GM21723 (cell line): ENCODE results near the gene CTLA4.
"Not testable (repeated sequence)": the region's sequence is repeated elsewhere in the genome, so short reads cannot be mapped to it uniquely, and the experiment has no call there.

ENCODE experiments used
- ATAC-seq: cut with Tn5 transposase; IDR thresholded peaks from one replicate; pipeline ENCODE4 v1.9.1; 2021; ENCODE audit warnings: mild to moderate bottlenecking, moderate library complexity; ENCODE audit not compliant: unreplicated experiment

The CTLA4 gene

DNA sequence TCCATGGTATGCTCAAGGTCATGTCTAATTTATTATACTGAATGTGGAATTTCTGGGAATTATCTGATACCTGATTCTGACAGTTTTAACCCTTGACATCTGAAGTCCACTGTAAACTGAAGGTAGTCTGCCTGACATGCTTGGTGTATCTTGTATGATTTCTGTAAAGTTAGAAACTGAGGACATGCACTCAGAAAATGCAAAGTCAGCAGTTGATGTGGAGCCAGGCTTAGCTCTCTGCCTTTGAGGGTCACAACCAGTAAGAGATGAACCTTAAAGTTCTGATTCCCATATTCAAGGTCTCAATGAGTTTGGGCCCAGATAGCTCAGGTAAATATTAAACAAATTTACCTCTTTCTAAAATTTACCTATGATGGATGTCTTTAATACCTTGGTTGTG is 12.3 kb upstream of the CTLA4 start:
- ATAC-seq = no peak

DNA sequence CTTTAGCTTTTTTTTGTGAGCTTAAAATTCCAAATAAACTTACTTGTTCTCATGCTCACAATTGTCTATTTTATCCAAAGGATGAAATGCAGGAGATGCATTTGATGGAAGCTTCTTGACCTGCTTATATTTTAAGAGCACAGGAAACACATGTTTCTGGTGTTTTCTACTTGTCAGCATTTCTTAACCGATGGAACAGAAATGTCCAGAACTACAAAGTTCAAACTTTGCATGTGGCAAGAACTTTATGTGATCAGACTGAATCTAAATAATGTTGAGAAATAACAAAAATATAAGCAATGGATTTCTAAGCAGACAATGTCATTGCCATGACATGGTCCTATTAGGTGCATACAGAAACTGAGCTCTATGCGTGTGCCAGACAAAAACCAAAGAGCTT is 9.9 kb upstream of the CTLA4 start:
- ATAC-seq = no peak

DNA sequence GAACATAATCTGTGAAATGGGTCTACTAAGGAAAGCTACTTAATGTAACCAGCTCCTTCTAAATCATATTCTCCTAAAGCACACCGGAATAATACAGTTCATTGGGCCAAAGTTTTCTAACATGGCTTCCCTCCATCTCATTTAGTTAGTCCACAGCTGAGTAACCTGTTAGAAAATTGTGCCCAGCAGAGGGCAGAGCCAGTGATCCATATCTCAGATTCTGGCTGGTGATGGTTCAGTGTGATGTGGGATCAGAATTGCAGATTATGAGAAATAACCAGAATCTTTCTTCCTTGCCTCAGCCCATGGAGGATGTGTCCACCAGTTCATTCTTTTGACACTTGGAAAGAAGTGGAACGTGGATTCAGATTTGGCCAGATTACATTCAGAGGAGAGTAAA is 9.4 kb upstream of the CTLA4 start:
- no peak for ATAC-seq

DNA sequence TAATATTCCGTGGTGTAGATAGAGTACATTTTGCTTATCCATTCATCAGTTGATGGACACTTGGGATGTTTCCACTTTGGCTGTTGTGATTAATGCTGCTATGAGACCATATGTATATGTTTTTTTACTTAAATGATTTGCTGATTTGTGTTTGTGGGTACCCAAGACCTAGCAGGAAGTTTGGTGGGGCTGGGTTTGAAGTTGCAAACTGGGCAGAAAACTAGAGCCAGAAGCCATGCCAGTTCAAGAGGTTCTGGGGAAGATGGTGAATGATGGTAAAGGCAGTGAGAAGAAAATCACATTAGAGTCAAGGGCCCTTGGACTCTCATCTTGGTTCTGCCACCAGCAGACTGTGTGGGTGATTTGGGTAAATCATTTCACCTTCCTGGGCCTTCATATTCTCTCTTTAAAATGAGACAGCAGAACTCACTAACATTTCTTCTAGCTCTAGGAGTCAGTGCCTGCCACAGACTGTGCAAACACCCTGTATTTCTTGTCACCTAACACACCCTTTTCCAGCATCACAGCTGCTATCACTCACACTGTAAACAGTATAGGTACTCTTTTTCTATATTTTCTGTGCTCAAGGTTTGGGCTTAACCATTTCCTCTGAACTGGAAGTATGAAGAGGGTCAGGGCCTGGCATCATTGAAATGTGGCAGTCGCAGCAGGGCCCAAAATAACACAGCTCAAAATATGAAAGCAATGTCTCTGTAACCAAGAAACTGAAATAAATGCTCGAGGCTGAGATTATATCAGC is 8.4 kb upstream of the CTLA4 start:
- no peak for ATAC-seq

DNA sequence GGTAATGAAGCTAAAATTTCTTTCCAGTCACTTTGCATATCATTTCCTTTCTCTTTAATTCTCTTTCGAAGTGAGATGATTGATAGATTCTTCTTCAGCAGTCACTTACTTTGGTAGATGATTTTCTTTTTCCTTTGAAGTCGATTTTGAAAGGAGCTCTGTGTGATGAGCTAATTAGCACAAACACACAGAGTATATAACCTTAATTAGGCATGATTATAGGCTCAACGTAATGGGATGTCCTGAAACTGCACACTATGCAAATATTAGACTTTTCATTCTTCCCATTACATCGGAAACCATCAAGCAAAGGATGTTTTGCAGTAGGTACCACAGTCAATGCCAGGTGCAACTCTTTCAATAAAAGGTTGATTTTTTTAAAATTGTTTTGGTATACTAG is 6.4 kb upstream of the CTLA4 start:
- no peak for ATAC-seq

DNA sequence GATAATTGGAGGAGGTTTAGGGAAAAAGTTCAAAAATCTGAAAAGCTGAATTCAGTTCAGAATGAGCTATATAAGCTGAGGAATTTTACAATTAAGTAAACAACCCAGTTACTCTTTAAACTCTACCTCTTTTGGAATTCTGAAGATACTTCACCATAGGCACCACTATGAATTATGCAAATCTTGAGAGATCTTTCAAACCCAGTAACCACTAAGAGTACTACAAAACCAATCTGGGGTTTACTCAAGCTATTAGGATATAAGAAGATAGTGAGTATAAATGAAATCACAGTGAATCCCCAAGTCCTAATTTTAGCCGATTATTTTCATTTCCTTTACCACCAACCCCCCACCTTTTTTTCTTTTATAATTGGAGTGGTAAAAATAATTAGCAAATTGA is 6.0 kb upstream of the CTLA4 start:
- no peak for ATAC-seq

DNA sequence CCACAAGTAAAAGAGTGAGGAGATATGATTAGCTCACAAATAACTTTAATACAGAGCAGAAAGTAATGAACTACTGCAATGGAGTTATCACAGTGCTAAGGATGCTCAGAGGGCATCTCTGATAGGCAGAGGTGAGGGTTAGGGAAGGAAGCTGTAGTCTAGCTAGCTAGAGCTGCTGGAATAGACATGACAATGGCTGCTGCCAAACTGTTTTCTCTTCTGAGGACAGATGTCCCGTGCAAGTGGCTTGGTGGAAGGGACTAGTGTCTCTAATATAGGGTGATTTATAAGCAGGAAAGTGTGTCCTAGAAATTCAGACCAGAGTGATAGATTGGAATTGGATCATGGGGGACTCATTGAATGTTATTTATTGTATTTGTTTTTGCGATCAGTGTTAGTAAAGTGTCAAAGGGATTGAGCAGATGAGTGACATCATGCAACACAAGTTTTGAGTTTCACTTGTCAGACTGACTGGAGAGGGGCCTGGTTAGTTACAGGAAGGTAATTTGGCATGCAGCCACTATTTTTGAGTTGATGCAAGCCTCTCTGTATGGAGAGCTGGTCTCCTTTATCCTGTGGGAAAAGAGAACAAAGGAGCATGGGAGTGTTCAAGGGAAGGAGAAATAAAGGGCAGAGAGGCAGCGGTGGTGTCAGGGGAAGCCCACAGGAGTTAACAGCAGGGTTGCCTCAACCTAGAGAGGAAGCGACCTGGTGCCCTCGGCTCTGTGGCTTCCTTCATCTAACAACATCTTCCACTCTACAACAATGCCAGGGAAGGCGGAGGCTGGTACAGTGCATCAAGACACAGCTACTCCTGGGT is 1.9 kb downstream of the CTLA4 start:
- no peak for ATAC-seq

DNA sequence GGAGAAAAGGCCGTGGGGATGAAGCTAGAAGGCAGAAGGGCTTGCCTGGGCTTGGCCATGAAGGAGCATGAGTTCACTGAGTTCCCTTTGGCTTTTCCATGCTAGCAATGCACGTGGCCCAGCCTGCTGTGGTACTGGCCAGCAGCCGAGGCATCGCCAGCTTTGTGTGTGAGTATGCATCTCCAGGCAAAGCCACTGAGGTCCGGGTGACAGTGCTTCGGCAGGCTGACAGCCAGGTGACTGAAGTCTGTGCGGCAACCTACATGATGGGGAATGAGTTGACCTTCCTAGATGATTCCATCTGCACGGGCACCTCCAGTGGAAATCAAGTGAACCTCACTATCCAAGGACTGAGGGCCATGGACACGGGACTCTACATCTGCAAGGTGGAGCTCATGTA is 2.9 kb downstream of the CTLA4 start:
- no peak for ATAC-seq

DNA sequence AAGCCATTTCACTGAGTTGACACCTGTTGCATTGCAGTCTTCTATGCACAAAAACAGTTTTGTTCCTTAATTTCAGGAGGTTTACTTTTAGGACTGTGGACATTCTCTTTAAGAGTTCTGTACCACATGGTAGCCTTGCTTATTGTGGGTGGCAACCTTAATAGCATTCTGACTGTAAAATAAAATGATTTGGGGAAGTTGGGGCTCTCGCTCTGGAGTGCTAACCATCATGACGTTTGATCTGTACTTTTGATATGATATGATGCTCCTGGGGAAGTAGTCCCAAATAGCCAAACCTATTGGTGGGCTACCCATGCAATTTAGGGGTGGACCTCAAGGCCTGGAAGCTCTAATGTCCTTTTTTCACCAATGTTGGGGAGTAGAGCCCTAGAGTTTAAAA is 3.4 kb downstream of the CTLA4 start:
- ATAC-seq = no peak

DNA sequence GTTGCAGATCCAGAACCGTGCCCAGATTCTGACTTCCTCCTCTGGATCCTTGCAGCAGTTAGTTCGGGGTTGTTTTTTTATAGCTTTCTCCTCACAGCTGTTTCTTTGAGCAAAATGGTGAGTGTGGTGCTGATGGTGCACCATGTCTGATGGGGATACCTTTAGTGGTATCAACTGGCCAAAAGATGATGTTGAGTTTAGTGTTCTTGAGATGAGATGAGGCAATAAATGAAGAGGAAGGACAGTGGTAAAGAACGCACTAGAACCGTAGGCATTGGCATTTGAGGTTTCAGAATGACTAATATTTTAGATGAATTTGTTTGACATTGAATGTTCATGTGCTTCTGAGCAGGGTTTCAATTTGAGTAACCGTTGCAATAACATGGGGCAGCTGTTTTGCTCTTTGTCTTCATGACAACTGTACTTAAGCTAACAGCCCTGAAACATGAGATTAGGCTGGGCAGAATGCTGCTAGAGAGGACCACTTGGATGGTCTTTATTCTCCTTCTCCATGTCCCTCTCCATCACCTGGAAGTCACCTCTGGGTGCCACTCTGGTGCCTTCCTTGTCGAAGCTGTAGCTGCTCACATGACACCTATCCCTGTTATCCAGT is 3.9 kb downstream of the CTLA4 start:
- peak; percentile 95 for ATAC-seq

DNA sequence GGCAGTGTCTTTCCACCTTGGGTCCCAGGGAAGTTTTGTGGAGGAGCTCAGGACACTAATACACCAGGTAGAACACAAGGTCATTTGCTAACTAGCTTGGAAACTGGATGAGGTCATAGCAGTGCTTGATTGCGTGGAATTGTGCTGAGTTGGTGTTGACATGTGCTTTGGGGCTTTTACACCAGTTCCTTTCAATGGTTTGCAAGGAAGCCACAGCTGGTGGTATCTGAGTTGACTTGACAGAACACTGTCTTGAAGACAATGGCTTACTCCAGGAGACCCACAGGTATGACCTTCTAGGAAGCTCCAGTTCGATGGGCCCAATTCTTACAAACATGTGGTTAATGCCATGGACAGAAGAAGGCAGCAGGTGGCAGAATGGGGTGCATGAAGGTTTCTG is 5.9 kb downstream of the CTLA4 start:
- no peak for ATAC-seq

DNA sequence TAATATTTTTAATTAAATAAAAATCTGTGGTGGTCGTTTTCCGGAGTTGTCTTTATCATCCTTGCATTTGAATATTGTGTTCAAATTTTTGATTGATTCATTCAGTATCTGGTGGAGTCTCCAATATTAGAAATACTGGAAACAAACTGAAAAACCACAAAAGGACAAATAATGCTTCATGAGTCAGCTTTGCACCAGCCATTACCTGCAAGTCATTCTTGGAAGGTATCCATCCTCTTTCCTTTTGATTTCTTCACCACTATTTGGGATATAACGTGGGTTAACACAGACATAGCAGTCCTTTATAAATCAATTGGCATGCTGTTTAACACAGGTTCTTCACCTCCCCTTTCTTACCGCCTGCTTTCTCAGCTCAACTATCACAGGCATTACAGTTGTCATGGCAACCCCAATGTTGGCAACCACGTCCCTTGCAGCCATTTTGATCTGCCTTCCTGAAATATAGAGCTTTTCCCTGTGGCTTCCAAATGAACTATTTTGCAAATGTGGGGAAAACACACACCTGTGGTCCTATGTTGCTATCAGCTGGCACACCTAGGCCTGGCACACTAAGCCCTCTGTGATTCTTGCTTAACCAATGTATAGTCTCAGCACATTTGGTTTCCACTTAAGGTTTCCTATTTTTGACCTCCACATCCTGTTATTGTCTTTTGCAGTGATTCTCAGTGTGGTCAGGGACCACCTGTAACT is 6.5 kb downstream of the CTLA4 start:
- ATAC-seq = no peak

DNA sequence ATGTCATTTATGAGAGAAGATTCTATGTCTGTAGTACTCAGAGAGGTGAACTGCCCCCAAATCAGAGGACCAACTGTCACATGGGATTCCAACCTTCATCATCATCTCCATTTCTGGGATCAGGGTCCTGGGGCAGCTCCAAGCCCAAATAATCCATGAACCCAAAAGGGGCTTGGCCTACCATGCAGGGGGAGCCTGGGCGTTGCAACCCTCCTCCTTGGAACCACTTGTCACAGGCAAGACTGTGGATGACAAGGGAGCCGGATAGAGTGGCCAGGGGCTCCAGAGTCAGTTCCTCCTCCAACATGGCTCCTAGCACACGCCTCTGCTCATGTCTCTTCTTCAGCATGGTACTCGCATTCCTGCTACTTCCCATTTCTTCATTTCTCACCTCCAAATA is 7.9 kb downstream of the CTLA4 start:
- no peak for ATAC-seq

DNA sequence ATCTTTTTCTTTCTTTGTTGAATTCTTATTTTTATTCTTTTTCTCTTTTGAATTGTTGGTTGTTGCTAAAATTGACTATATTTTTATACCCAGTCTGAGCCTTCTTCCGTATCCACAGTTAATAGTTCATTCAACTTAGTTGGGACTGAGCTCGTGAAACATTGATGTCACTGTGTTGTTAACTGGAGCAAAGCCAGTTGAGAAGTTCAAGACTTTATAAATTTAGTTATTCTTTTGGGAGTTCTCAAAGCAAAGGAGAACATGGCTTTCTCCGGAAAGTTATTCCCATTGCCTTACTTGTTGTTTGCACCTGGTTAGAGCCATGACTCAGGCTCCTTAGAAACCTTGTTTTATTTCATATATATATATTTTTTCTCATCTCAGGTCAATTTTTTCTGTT is 8.8 kb downstream of the CTLA4 start:
- ATAC-seq = no peak

DNA sequence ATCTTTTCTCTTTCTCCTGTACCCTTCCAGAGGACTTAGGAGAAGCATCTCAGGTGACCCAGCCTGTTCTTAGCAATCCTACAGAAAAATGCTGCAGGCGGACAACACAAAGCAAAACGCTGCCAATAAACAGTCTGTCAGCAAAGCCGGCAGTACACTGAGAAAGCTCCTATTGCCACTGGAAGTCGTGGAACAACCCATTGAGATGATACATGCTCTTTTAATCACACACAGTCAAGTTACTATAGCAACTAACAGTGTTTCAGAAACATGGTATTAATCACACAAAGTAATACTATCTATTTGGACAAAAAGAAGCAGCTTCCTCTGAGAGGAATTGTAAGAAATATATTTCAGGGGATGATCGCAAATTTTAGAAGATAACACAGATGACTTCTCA is 10.5 kb downstream of the CTLA4 start:
- ATAC-seq = no peak

DNA sequence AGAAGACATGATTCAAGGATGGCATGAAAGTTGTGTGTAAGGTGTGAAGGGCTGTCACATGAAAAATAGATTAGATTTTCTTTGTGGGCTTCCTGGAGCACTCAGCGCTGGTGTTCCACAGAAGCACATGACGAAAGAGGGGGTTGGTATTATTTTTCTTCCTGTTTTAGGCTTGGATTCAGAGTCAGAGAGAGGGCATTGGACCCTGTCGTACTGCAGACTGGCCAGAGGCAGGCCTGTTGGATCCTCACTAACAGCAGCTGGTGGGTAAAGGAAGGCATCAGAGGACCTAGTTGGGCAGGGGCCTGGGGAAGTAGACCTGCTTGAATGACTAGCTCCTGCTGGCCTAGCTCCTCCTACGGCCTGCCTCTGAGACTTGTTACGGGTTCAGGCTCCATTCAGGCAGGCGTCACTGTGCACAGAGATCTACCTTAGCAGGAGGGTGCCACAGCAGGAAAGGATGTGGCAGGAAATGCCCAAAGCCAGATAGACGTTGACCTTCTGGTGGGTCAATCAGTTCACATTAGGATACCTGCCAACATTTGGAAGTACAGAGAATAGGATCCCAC is 13.1 kb downstream of the CTLA4 start:
- no peak for ATAC-seq

DNA sequence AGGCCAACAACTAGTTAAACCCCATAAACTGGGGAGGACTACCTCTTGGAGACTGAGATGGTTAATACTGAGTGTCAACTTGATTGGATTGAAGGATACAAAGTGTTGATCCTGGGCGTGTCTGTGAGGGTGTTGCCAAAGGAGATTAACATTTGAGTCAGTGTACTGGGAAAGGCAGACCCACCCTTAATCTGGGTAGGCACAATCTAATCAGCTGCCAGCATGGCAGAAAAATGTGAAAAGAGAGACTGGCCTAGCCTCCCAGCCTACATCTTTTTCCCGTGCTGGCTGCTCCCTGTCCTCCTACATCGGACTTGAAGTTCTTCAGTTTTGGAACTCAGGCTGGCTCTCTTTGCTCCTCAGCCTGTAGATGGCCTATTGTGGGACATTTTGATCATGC is 13.6 kb downstream of the CTLA4 start:
- ATAC-seq = not testable (repeated sequence)

DNA sequence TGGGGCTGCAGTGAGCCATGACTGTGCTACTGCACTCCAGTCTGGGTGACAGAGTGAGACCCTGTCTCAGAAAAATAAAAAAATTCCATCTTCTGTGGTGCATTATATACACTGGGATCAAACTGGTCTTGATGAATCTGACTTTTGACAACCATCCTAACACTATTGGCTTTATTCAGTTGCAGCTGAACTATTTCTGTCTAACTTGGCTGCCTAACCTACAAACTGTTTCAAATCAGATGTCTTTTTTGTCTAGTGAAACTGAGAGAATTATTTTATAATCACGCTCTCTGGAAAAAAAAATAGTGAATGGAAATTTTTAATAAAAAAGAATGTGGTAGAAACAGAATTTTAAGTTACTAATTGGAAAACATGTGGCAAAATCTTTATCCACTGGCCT is 15.0 kb downstream of the CTLA4 start:
- no peak for ATAC-seq

DNA sequence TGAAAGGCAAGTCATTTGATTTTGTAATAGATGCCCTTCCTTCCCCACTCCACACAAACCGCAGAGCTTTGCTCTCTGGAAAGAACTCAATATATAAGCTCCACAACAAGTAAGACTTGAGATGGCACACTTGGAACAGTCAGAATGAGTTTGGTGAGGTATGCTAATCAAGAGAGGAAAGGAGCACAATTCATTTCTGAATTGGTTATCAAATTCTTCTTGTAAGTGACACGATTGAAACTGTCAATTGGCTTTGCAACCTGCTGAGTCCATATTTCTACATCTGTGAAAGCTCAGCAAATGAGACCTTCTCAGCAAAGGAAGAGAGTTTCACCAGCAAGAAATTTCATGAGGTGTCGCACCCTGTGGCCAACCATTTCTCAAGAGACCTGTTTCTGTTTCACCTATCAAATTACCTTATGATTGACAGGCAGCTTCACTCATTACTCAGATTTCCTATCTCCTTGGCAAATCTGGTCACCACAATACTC is 19.1 kb downstream of the CTLA4 start:
- no peak for ATAC-seq

DNA sequence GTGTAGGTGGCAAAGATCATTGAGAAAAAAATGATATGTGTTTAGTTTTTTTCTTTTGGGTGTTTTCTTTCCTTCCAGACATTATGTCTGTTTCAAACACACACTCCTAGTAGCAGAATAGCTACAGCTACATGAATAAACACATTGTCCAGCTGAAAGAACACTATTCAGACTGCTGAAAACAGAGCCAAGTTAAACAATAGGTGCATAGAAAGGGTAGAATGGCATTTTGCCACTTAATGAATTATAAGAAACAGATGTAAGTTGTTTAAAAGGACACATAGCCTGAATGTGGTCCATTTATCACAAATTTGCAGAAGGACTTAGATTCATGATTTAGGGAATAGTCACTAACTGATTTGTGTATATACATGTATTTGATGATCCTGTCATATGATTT is 20.1 kb downstream of the CTLA4 start:
- ATAC-seq = no peak

DNA sequence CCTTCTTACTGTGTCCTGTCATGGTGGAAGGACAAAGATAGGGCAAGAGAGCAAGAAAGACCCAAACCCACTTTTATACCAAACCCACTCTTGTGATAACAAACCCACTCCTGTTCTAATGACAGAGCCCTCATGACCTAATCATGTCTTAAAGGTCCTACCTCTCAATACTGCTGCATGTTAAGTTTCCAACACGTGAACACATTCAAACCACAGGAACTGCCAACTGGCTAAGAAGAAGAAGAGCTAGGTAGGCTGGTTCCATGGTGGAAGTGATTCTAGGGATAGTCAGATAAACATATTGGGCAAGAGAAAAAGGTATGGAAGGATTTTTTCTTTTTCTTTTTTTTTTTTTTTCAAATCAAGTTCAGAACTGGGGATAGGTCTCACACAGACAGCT is 22.0 kb downstream of the CTLA4 start:
- ATAC-seq = no peak
